GM12874 (cell line): Measurements from ENCODE around the gene CCDC136.

Experiments used
- TF ChIP-seq, protein P1 (sequence below): IDR thresholded peaks from 2 replicates; pipeline ENCODE4 v1.5.1; 2011; ENCODE audit warnings: low read depth, mild to moderate bottlenecking, control low read depth, low read length, moderate library complexity; ENCODE audit not compliant: insufficient read depth

The CCDC136 gene

DNA sequence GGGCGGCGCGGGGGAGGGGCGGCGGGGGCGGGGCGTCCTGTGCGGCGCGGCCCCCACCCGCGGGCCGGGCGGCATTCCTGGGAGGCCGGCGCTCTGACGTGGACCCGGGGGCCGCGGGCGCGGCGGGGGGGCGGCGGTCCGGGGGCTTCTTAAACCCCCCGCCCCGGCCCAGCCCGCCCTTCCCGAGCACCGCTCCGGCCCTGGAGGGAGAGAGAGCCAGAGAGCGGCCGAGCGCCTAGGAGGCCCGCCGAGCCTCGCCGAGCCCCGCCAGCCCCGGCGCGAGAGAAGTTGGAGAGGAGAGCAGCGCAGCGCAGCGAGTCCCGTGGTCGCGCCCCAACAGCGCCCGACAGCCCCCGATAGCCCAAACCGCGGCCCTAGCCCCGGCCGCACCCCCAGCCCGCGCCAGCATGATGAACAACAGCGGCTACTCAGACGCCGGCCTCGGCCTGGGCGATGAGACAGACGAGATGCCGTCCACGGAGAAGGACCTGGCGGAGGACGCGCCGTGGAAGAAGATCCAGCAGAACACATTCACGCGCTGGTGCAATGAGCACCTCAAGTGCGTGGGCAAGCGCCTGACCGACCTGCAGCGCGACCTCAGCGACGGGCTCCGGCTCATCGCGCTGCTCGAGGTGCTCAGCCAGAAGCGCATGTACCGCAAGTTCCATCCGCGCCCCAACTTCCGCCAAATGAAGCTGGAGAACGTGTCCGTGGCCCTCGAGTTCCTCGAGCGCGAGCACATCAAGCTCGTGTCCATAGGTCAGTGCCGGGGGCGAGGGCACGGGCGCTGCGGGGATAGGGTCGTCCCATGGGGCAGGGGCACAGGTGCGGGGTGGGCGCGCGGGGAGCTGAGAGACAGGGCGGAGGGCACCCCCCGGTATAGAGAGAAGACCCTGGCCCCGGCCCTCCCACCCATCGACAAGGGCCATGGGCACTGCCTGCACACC is 38.7 kb downstream of the CCDC136 start, which contains the start of gene FLNC:
TSS of gene FLNC (plus strand) at position 176 of the 947 bp plus-strand sequence. CDS start at position 408, 232 bp downstream.
- TF ChIP-seq, protein P1, sequence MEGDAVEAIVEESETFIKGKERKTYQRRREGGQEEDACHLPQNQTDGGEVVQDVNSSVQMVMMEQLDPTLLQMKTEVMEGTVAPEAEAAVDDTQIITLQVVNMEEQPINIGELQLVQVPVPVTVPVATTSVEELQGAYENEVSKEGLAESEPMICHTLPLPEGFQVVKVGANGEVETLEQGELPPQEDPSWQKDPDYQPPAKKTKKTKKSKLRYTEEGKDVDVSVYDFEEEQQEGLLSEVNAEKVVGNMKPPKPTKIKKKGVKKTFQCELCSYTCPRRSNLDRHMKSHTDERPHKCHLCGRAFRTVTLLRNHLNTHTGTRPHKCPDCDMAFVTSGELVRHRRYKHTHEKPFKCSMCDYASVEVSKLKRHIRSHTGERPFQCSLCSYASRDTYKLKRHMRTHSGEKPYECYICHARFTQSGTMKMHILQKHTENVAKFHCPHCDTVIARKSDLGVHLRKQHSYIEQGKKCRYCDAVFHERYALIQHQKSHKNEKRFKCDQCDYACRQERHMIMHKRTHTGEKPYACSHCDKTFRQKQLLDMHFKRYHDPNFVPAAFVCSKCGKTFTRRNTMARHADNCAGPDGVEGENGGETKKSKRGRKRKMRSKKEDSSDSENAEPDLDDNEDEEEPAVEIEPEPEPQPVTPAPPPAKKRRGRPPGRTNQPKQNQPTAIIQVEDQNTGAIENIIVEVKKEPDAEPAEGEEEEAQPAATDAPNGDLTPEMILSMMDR: no peak

DNA sequence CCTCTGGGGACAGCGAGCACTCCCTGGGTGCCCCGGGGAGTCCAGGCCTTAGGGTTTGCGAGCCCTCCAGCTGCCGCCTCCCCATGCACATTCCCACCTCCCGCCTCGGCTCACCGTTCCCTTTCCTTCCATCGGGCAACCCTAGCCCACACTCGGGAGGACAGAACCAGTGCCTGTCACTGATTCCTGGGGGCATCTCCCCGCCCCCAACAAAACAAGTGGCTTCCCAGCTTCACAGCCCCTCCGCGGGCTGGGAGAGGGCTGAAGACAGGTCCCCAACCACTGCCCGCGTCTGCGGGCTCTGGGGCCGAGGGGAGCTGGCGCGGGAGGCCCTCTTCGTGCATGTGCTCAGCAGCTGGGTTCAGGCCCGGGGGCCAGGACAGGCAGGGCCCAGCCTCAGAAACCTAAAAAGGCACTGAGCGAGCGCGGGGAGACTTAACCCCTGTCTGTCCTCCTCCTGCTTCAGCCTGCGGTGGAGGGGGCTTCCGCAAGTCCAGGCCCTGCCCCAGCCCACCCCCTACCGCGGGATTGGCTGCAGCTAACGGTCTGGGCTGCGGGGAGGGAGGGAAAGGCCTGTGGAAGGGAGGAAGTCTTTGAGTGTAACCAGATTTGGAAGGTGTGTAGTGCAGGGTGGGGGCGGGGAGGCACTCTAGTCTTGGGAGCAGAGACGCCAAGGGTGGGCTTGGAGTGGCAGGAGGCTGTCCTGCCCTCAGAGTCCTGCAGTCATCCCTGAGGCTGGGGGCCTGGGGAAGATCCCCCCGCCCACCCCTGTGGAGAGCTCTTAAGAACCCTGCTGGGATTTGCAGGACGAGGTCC is 39.6 kb downstream of the CCDC136 start:
- TF ChIP-seq, protein P1: no peak

DNA sequence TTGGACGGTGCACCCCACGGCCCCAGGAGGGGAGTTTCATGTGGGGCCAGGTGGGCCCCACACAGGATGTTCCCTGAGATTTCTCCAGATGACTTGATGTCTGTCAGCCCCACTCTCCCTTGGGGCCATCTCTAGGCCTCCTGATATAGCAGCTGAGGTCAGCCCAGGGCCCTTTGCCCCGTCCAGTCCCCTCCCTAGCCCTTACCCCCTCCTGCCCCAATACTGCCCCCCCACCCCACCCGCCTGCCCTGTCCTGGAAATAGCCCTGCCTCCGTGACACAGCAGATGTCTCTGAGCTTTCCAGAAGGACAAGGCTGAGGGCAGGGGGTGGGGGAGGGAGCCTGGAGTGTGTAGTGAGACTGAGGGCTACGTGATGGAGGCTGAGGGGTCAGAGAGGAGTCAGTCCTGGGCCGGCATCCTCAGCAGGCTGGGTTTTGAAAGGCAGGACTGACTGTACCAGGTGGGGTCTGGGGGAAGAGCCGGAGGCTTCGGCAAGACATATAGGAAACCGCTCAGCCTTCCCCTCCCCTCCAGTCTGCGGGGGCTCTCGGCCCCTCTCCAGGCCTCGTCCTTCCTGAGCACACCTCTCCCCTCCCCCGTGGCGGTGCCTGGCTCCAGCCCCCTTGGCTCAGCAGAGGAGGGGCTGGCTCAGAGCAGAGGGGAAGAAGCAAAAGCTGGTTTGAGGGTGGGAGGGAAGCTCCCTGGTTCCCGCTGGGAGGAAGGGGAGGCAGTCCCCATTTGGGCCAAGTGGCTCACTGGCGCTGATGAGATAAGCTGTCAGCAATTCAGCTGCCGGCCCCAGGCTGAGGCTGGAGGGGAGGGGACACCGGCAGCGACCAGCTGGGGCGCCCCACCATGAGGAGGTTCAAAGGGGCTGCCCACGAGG is 40.5 kb downstream of the CCDC136 start:
- TF ChIP-seq, protein P1: no peak

DNA sequence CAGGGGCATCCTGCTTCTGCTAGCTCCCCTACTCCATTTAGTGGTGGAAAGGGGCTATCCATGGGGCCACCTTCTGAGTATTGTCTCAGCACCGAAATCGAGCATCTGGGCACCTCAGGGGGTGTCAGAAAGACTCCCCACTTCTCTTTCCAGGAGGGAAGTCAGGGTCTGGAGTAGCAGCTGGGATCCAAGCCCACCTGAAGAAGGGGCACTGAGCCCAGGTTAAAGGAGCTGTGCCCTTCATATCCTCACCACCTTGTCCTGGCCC is 41.0 kb downstream of the CCDC136 start:
- TF ChIP-seq, protein P1: no peak

DNA sequence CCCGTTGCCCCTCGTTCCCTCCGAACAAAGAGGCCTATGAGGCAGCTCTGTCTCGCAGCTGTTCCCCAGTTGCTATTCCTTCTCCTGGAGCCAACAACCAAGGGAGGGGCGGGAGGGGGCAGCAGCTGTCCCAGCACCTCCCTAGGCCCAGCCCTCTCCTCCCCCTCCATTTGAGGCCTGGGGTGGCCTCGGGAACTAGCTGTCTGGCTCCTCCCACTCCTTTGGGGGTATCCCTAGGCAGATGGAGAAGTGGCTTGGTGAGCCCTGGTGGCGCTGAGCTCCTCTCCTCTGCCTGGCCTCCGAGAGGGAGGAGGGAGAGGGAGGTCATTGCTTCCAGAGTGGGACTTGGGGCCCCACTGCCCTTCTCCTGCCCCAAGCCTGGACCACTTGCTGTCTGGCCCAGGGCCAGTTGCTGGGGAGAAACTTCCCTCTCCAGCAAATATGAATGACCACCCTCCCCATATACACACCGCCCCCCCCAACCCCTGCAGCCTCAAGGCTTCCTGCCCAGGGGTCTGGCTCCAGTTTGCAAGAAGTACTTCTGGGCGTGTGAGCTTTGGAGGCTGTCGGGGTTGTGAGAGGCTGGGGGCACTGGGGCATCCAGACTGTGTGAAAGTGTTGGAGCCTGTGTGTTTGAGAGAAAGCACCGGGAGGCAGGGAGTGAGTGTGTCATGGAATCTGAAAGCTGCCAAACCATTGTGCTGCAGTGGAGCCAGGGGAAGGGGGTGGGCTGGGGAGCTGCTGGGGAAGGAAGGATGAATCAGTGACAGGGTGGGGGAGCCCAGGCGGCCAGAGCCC is 41.6 kb downstream of the CCDC136 start:
- TF ChIP-seq, protein P1: no peak

DNA sequence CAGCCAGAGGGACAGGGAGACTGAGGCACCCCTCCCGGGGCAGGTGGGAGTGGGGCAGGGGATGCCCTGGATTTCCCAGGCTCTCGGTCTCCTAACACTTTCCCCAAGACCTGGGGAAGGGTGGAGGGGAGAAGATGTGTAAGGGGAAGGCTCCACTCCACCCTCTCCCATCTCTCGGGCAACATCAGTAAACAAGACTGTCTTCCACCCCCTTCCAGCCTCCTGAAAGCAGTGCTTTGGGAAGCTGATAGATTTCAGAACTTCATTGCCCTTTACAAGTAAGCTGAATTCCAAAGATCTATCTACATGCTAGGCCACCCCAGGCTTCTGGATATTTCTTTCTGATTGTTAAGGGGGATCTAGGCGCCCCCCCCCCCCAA is 42.2 kb downstream of the CCDC136 start:
- TF ChIP-seq, protein P1: no peak
